ENCODE results near the gene ACR.

- TF ChIP-seq CTCF (IDR thresholded peaks at IDR 0.05; ENCODE audit: low read length): peak; percentile 67
- no peak for TF ChIP-seq EZH2phosphoT487 (IDR thresholded peaks at IDR 0.05; ENCODE audit: low read length)
Observed at GRCh38 chr22:50691521-50691920, 46.5 kb upstream of the ACR start.
